ENCODE measurements around the gene MYO3B.

DNA sequence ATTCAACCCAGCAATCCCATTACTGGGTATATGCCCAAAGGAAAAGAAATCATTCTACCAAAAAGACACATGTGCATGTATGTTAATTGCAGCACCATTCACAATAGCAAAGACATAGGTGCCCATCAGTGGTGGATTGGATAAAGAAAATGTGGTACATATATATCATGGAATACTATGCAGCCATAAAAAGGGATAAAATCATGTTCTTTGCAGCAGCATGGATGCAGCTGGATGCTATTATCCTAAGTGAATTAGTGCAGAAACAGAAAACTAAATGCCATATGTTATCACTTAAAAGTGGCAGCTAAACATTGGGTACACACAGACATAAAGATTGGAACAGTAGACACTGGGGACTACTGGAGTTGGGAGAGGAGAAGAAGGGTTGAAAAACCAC lies 82.2 kb downstream of the MYO3B start:
- TF ChIP-seq SIN3A (IDR thresholded peaks at IDR 0.05; ENCODE audit: borderline replicate concordance, insufficient read depth, low read length) = no peak
- TF ChIP-seq POLR2AphosphoS5 (IDR thresholded peaks at IDR 0.05; ENCODE audit: low read depth, low read length) = no peak
- no peak for TF ChIP-seq TAF1 (IDR thresholded peaks at IDR 0.05; ENCODE audit: borderline replicate concordance, insufficient read depth, low read length)
- TF ChIP-seq REST (IDR thresholded peaks at IDR 0.05; ENCODE audit: insufficient read depth in 1 of 2, low read depth in 2 of 2, low read length in 2 of 2) = no peak
- no peak for TF ChIP-seq FOXP2 (optimal IDR thresholded peaks at IDR 0.05; ENCODE audit: borderline replicate concordance, extremely low read depth, extremely low read length, insufficient read depth)
